IMR-90 (cell line): ENCODE data around the gene AMZ2. TPM values are rescaled to one million over a fixed set of nuclear protein-coding genes. Genes with fewer than 3 reads are reported as not detected.
"Not testable (repeated sequence)": the region's sequence is repeated elsewhere in the genome, so short reads cannot be mapped to it uniquely, and the experiment has no call there.

ENCODE experiments used
- ATAC-seq: fragments of 200-7000 bp; cut with Tn5 transposase; 2 replicates; pipeline ENCODE4 v1.9.1; 2020; ENCODE audit warnings: low read depth, mild to moderate bottlenecking, moderate library complexity
- BruUV-seq: library from RNA; stranded (reverse); fragments of 400-500 nt; replicated peaks from 2 replicates; lab custom pipeline; 2021; lab: Mats Ljungman, UMichigan
- CTCF ChIA-PET: fragments of 300-600 bp; formaldehyde crosslinking; extraction: SDS; loops from one replicate; lab custom pipeline; 2021; ENCODE audit warnings: antibody characterized with exemption; lab: Yijun Ruan, JAX
- POLR2A ChIA-PET: fragments of 300-600 bp; sonication (Branson Sonifier 250); formaldehyde crosslinking; loops from one replicate; lab custom pipeline; 2022; ENCODE audit warnings: antibody characterized with exemption; ENCODE audit not compliant: unreplicated experiment; lab: Charles Lee
- DNase-seq: peaks from one replicate; pipeline ENCODE4 v3.0.0; 2013
- H2AFZ ChIP-seq: replicated peaks from 2 replicates; pipeline ENCODE3; 2013; ENCODE audit warnings: low read length, mild to moderate bottlenecking; ENCODE audit not compliant: poor library complexity
- H2AK5ac ChIP-seq: 2 replicates; pipeline ENCODE4 v1.6.1; 2013; ENCODE audit warnings: low read depth, low read length, inconsistent platforms
- H2AK9ac ChIP-seq: replicated peaks from 2 replicates; pipeline ENCODE3; 2013; ENCODE audit warnings: mild to moderate bottlenecking, low read depth, low read length, moderate library complexity; ENCODE audit not compliant: poor library complexity
- H2BK120ac ChIP-seq: 2 replicates; pipeline ENCODE4 v1.6.1; 2013; ENCODE audit warnings: low read depth, low read length, inconsistent platforms
- H2BK15ac ChIP-seq: 3 replicates; pipeline ENCODE4 v1.6.1; 2013; ENCODE audit warnings: low read depth, low read length, inconsistent platforms
- H2BK20ac ChIP-seq: 2 replicates; pipeline ENCODE4 v1.6.1; 2013; ENCODE audit warnings: low read depth, mild to moderate bottlenecking, inconsistent platforms, low read length, moderate library complexity
- H2BK5ac ChIP-seq: 2 replicates; pipeline ENCODE4 v1.6.1; 2013; ENCODE audit warnings: mild to moderate bottlenecking, low read depth, low read length, inconsistent platforms; ENCODE audit not compliant: poor library complexity, severe bottlenecking
- H3K14ac ChIP-seq: replicated peaks from 2 replicates; pipeline ENCODE4 v1.6.1; 2013; ENCODE audit warnings: low read depth, low read length, inconsistent platforms
- H3K18ac ChIP-seq: 2 replicates; pipeline ENCODE4 v1.6.1; 2013; ENCODE audit warnings: low read depth, low read length, control low read depth
- H3K23ac ChIP-seq: 2 replicates; pipeline ENCODE4 v1.6.1; 2013; ENCODE audit warnings: low read depth, low read length, inconsistent platforms
- H3K27ac ChIP-seq: 2 replicates; pipeline ENCODE4 v1.5.1; 2013; ENCODE audit warnings: mild to moderate bottlenecking, control low read depth, low read length; ENCODE audit not compliant: insufficient read depth
- H3K27me3 ChIP-seq: 2 replicates; pipeline ENCODE4 v1.6.1; 2013; ENCODE audit warnings: low read length; ENCODE audit not compliant: control insufficient read depth, insufficient read depth
- H3K36me3 ChIP-seq: 2 replicates; pipeline ENCODE4 v1.6.1; 2013; ENCODE audit warnings: low read length, mixed read lengths; ENCODE audit not compliant: control insufficient read depth, insufficient read depth
- H3K4ac ChIP-seq: 2 replicates; pipeline ENCODE4 v1.6.1; 2013; ENCODE audit warnings: low read depth, low read length, inconsistent platforms
- H3K4me1 ChIP-seq: 2 replicates; pipeline ENCODE4 v1.6.1; 2013; ENCODE audit warnings: low read length, mixed read lengths; ENCODE audit not compliant: control insufficient read depth, insufficient read depth
- H3K4me2 ChIP-seq: 2 replicates; pipeline ENCODE4 v1.6.1; 2013; ENCODE audit warnings: low read depth, mild to moderate bottlenecking, control low read depth, low read length, moderate library complexity
- H3K4me3 ChIP-seq: 2 replicates; pipeline ENCODE4 v1.5.1; 2013; ENCODE audit warnings: low read depth, mild to moderate bottlenecking, control low read depth, low read length, moderate library complexity; ENCODE audit not compliant: insufficient read depth
- H3K56ac ChIP-seq: 2 replicates; pipeline ENCODE4 v1.6.1; 2013; ENCODE audit warnings: low read length, inconsistent platforms; ENCODE audit not compliant: insufficient read depth; ENCODE audit errors: extremely low read depth
- H3K79me1 ChIP-seq, 2 experiments: 2 replicates each; pipeline ENCODE4 v1.6.1; 2013; ENCODE audit warnings: low read length in 2 of 2, inconsistent platforms in 1 of 2, low read depth in 1 of 2
- H3K9ac ChIP-seq: 2 replicates; pipeline ENCODE4 v1.6.1; 2013; ENCODE audit warnings: low read depth, low read length, control low read depth
- H3K9me1 ChIP-seq: 2 replicates; pipeline ENCODE4 v1.6.1; 2013; ENCODE audit warnings: low read length, inconsistent platforms; ENCODE audit not compliant: insufficient read depth
- H3K9me3 ChIP-seq: 2 replicates; pipeline ENCODE4 v1.6.1; 2013; ENCODE audit warnings: low read length; ENCODE audit not compliant: control insufficient read depth, insufficient read depth
- H4K20me1 ChIP-seq: 2 replicates; pipeline ENCODE4 v1.6.1; 2013; ENCODE audit warnings: low read length, inconsistent platforms; ENCODE audit not compliant: insufficient read depth
- H4K5ac ChIP-seq: 2 replicates; pipeline ENCODE4 v1.6.1; 2013; ENCODE audit warnings: mild to moderate bottlenecking, low read depth, low read length, control low read depth
- H4K8ac ChIP-seq, 2 experiments: 2 replicates each; pipeline ENCODE4 v1.6.1; 2013; ENCODE audit warnings: low read depth in 2 of 2, low read length in 2 of 2, control low read depth in 1 of 2, inconsistent platforms in 1 of 2
- H4K91ac ChIP-seq: 2 replicates; pipeline ENCODE4 v1.6.1; 2013; ENCODE audit warnings: low read depth, low read length, inconsistent platforms; ENCODE audit not compliant: insufficient read depth
- CEBPB ChIP-seq: IDR thresholded peaks from 2 replicates; pipeline ENCODE4 v1.6.1; 2012; ENCODE audit warnings: low read depth, low read length, improper control_type of control experiment
- WGBS, 2 experiments: methylation state at CpG; one replicate each; pipeline versions ENCODE4 v1.1.5 to v1.1.7; 2013; ENCODE audit warnings: missing lambda C conversion rate in 2 of 2; ENCODE audit not compliant: insufficient read length in 1 of 2; ENCODE audit errors: extremely low coverage in 2 of 2; 5-methylcytosine and 5-hydroxymethylcytosine counted together
- dilution Hi-C: fragments of 300-500 bp; cut with HindIII; formaldehyde crosslinking; loops from one replicate; pipeline ENCODE4 v1.14.3; 2018; ENCODE audit warnings: low sequenced_read_pairs; ENCODE audit not compliant: unreplicated experiment
- in situ Hi-C: fragments of 300-500 bp; cut with MboI; formaldehyde crosslinking; loops from 3 replicates; pipeline ENCODE4 v1.14.3; 2019; ENCODE audit warnings: low sequenced_read_pairs, inconsistent platforms, mixed read lengths
- intact Hi-C: fragments of 100-400 bp; cut with micrococcal nuclease; formaldehyde crosslinking; loops from 2 replicates; pipeline ENCODE4 v1.10.0; 2022
- polyA plus RNA-seq, 3 experiments: library from polyadenylated mRNA; depleted of rRNA; stranded (reverse); fragments of >200 nt; gene quantifications; 2 replicates each; pipeline ENCODE4 v1.2.3, GENCODE V29; 2012; ENCODE audit warnings: low replicate concordance in 1 of 3
- total RNA-seq: library from RNA; depleted of rRNA; stranded (reverse); fragments of >200 nt; gene quantifications from 2 replicates; pipeline ENCODE4 v1.2.3, GENCODE V29; 2012

The AMZ2 gene
- total and polyA plus RNA-seq, 2 of the 4 experiments (the other 2 are of a cell fraction), result 65.4 to 90.2 TPM

DNA sequence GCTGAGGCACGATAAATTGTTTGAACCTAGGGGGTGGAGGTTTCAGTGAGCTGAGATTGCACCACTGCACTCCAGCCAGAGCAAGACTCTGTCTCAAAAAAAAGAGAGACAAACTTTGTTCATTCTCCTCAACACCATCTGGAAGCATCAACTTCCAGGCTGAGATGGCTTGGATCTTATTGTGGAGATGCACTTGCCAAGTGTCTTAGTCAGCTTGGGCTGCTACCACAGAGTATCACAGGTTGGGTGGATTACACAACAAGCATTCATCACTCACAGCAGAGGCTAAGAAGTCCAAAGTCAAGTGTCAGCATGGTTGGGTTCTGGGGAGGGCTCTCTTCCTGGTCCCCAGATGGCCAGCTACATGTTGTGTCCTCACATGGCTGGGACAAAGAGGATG, 15.1 kb upstream of the AMZ2 start:
- H3K4ac ChIP-seq, H3K4me3 ChIP-seq, H3K36me3 ChIP-seq, H4K91ac ChIP-seq, H2BK5ac ChIP-seq, H3K79me1 ChIP-seq, H4K8ac ChIP-seq, H2BK20ac ChIP-seq, H2BK15ac ChIP-seq, H3K23ac ChIP-seq, H3K18ac ChIP-seq, in situ Hi-C loops, H4K20me1 ChIP-seq, intact Hi-C loops, H2AFZ ChIP-seq, H2AK9ac ChIP-seq, H3K9ac ChIP-seq, POLR2A ChIA-PET, H2BK120ac ChIP-seq, H4K5ac ChIP-seq, dilution Hi-C loops, CTCF ChIA-PET, H2AK5ac ChIP-seq, H3K9me1 ChIP-seq, BruUV-seq, H3K56ac ChIP-seq, H3K27ac ChIP-seq, H3K4me1 ChIP-seq, H3K4me2 ChIP-seq, H3K14ac ChIP-seq, H3K27me3 ChIP-seq, H3K9me3 ChIP-seq: not testable (repeated sequence)
- TF ChIP-seq CEBPB, result peak; percentile 69; the same call in 1 of the 2 replicates
- peak; percentile 72 for DNase-seq
- WGBS, 2 experiments, result no CpG with 5 or more reads among the region's 1 CpG
- peak; percentile 48 for ATAC-seq

DNA sequence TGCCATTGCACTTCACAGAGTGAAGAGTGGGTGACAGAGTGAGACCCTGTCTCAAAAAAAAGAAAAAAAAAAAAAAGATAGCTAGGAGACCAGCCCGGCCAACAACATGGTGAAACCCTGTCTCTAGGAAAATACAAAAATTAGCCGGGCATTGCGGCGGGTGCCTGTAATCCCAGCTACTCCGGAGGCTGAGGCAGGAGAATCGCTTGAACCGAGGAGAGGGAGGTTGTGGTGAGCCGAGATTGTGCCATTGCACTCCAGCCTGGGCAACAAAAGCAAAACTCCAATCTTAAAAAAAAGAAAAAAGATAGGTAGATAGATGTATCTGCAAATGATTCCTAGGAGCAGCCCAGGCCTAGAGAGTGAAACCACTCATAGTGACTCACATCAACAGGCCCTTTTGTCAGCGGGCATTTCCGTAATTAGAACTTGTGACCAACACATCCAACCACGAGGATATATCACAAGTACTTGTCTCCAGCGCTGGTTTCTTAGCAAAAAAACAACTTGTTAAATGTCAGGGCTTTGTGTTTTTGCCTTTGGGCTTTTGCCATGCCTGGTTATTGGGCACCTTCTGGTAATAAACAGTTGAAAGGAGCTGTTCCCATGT, 13.0 kb upstream of the AMZ2 start:
- H3K9me3 ChIP-seq, H3K79me1 ChIP-seq, H2BK5ac ChIP-seq, H3K9me1 ChIP-seq, H2BK15ac ChIP-seq, H3K4ac ChIP-seq, H3K56ac ChIP-seq, H3K4me1 ChIP-seq, H4K20me1 ChIP-seq, H3K9ac ChIP-seq, H3K27me3 ChIP-seq, H3K36me3 ChIP-seq, H2AK9ac ChIP-seq, H4K5ac ChIP-seq, H3K14ac ChIP-seq, BruUV-seq, H3K23ac ChIP-seq, H3K27ac ChIP-seq, H2AK5ac ChIP-seq, H3K4me3 ChIP-seq, H2BK20ac ChIP-seq, in situ Hi-C loops, H3K4me2 ChIP-seq, H3K18ac ChIP-seq, H4K91ac ChIP-seq, POLR2A ChIA-PET, dilution Hi-C loops, intact Hi-C loops: not testable (repeated sequence)
- 100% methylated on average over 3 of the region's 12 CpGs; no CpG with 5 or more reads in 1 of the 2 experiments for WGBS, 2 experiments
- ATAC-seq (peak; percentile 80), DNase-seq (peak; percentile 92)
- H4K8ac ChIP-seq, result 0 out of 4 replicates have a peak overlapping the region, but pooled peaks of 1 of the 2 experiments have one; percentile 29
- H2AFZ ChIP-seq, result peak overlapping the region; percentile 58
- CTCF ChIA-PET, result interaction anchor here (0.6 to 1.2 kb wide), 4 partner anchors 15 to 89 kb away, joined by 3 to 6 read pairs (median 4); no protein-coding TSS in a partner anchor
- H2BK120ac ChIP-seq, result 0 out of 2 replicates have a peak overlapping the region, but pooled peaks have one; percentile 23
